HepG2 (cell line): ENCODE results near the gene PPFIA3. TPM values are rescaled to one million over a fixed set of nuclear protein-coding genes. Genes with fewer than 3 reads are reported as not detected.

Experiments
- CAMTA2 ChIP-seq: sonication (generic); formaldehyde crosslinking; IDR thresholded peaks from 2 replicates; pipeline ENCODE4 v1.4.0; 2020; ENCODE audit warnings: mild to moderate bottlenecking, missing genetic modification reagents, borderline replicate concordance
- SALL1 ChIP-seq: sonication (generic); formaldehyde crosslinking; IDR thresholded peaks from 2 replicates; pipeline ENCODE4 v1.8.0; 2022; ENCODE audit warnings: mild to moderate bottlenecking, missing genetic modification reagents
- ZFY ChIP-seq: sonication (generic); formaldehyde crosslinking; IDR thresholded peaks from 2 replicates; pipeline ENCODE4 v1.4.0; 2020; ENCODE audit warnings: missing genetic modification reagents
- ZNF468 ChIP-seq: sonication (generic); formaldehyde crosslinking; IDR thresholded peaks from 2 replicates; pipeline ENCODE4 v1.8.0; 2022; ENCODE audit warnings: mild to moderate bottlenecking, moderate library complexity, missing genetic modification reagents
- ZNF614 ChIP-seq: IDR thresholded peaks from 2 replicates; pipeline ENCODE4 v1.6.1; 2018; ENCODE audit warnings: missing biosample characterization, missing genetic modification reagents, inconsistent platforms, borderline replicate concordance
- polyA plus RNA-seq, 8 experiments: library from polyadenylated mRNA; depleted of rRNA in 3 of 8; stranded (reverse) in 7 of 8; unstranded in 1 of 8; fragments of >200 nt; fragmentation: Illumina TruSeq in 4 of 8; extraction: Trizol in 4 of 8; gene quantifications; 2 replicates each; pipeline versions ENCODE4 v1.2.1 to v1.2.3, GENCODE V29; 2011 to 2016; ENCODE audit warnings: low read depth in 4 of 8, missing spikeins in 1 of 8, mixed read lengths in 1 of 8; ENCODE audit not compliant: insufficient read depth in 1 of 8
- total RNA-seq, 5 experiments: library from RNA; depleted of rRNA; stranded (reverse); fragments of >200 nt; fragmentation: Illumina TruSeq; extraction: Trizol; gene quantifications; 2 replicates each; pipeline ENCODE4 v1.2.3, GENCODE V29; 2016; ENCODE audit warnings: low read depth in 1 of 5
- TF ChIP-seq, protein P1 (sequence below): sonication (generic); formaldehyde crosslinking; IDR thresholded peaks from 2 replicates; pipeline ENCODE4 v1.5.1; 2020; ENCODE audit warnings: missing genetic modification reagents, mild to moderate bottlenecking, borderline replicate concordance
- TF ChIP-seq, protein P2 (sequence below), 2 experiments: IDR thresholded peaks; 2 replicates each; pipeline ENCODE4 v1.6.1; 2011 to 2012; ENCODE audit warnings: low read length in 2 of 2, borderline replicate concordance in 1 of 2, low read depth in 1 of 2, mild to moderate bottlenecking in 1 of 2, moderate library complexity in 1 of 2
- TF ChIP-seq, protein P3 (sequence below): sonication (generic); formaldehyde crosslinking; IDR thresholded peaks from 2 replicates; pipeline ENCODE4 v1.4.0; 2020; ENCODE audit warnings: mild to moderate bottlenecking, missing genetic modification reagents
- TF ChIP-seq, protein P4 (sequence below): sonication (generic); formaldehyde crosslinking; IDR thresholded peaks from 2 replicates; pipeline ENCODE4 v1.5.1; 2020; ENCODE audit warnings: missing genetic modification reagents, mild to moderate bottlenecking, borderline replicate concordance
- TF ChIP-seq, protein P5 (sequence below): IDR thresholded peaks from 2 replicates; pipeline ENCODE4 v1.6.1; 2016
- TF ChIP-seq, protein P6 (sequence below): sonication (generic); formaldehyde crosslinking; IDR thresholded peaks from 2 replicates; pipeline ENCODE4 v1.9.0; 2022; ENCODE audit warnings: missing genetic modification reagents, mild to moderate bottlenecking, borderline replicate concordance
- TF ChIP-seq, protein P7 (sequence below): sonication (generic); formaldehyde crosslinking; IDR thresholded peaks from 2 replicates; pipeline ENCODE4 v1.5.0; 2020; ENCODE audit warnings: mild to moderate bottlenecking, low read depth, missing genetic modification reagents, borderline replicate concordance

The PPFIA3 gene
- total and polyA plus RNA-seq, 2 of the 13 experiments (the other 11 are each of a cell fraction or from before 2014, with no cell fraction given) = 6.7 to 8.6 TPM

DNA sequence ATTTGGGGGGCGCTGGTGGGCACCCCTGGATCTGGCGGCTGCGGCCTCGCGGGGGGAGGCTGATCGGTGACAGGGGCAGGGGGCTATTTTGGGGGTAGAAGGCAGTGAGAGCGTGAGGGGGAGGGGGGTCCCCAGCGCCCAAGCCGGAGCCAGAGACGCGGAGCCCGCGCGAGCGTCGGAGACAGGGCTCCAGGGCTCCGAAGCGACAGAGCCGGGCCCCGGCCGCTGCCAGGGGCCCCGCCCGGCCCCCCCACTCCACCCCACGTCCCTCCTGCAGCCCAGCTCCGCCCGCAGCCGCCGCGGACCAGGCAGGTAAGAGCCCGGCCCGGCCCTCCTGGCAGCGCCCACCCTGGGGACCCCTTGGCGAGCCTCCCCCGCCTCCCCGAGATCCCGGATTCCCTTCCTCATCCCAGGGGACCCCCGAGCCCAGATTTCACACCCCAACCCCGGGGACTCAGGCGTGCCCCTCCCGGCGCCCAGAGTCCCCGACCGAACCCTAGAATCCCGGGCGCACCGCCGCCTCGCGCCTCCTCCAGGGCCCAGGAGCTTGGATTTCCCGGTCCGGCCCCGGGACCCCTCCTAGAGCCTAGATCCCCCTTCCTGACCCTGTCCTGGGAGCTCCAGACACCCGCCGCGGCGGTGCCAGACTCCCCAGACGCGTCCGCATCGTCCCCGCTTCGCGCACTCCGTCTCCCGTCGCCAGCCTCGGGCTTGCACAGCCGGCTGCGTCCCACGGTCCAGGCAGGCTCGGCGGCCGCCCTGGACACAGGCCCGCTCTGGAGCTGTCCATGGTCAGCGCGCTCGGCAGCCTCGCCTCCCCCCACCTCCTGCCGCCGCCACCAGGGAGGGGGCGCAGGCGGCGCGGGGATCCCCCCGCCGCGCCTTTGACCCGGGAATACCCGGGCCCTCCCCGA, at the start of gene PPFIA3 (continued):
- TF ChIP-seq, protein P1, sequence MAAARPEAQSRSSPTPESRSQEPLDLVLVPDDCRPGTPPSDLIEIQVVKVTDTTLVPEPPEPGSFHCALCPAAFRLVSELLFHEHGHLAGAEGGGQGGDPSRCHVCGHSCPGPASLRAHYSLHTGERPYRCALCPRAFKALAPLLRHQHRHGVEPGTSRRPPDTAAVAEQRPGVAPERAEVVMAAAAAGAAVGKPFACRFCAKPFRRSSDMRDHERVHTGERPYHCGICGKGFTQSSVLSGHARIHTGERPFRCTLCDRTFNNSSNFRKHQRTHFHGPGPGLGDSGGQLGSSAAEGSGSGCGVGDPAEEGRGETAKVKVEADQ (CRISPR knock-in tag) = peak; percentile 44; the same call in 1 of the 2 replicates
- TF ChIP-seq, protein P2, sequence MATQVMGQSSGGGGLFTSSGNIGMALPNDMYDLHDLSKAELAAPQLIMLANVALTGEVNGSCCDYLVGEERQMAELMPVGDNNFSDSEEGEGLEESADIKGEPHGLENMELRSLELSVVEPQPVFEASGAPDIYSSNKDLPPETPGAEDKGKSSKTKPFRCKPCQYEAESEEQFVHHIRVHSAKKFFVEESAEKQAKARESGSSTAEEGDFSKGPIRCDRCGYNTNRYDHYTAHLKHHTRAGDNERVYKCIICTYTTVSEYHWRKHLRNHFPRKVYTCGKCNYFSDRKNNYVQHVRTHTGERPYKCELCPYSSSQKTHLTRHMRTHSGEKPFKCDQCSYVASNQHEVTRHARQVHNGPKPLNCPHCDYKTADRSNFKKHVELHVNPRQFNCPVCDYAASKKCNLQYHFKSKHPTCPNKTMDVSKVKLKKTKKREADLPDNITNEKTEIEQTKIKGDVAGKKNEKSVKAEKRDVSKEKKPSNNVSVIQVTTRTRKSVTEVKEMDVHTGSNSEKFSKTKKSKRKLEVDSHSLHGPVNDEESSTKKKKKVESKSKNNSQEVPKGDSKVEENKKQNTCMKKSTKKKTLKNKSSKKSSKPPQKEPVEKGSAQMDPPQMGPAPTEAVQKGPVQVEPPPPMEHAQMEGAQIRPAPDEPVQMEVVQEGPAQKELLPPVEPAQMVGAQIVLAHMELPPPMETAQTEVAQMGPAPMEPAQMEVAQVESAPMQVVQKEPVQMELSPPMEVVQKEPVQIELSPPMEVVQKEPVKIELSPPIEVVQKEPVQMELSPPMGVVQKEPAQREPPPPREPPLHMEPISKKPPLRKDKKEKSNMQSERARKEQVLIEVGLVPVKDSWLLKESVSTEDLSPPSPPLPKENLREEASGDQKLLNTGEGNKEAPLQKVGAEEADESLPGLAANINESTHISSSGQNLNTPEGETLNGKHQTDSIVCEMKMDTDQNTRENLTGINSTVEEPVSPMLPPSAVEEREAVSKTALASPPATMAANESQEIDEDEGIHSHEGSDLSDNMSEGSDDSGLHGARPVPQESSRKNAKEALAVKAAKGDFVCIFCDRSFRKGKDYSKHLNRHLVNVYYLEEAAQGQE (IDR thresholded peaks at IDR 0.05; ENCODE audit: borderline replicate concordance in 1 of 2, low read depth in 1 of 2, low read length in 2 of 2) = peak; percentile 92 to 96
- TF ChIP-seq, protein P3, sequence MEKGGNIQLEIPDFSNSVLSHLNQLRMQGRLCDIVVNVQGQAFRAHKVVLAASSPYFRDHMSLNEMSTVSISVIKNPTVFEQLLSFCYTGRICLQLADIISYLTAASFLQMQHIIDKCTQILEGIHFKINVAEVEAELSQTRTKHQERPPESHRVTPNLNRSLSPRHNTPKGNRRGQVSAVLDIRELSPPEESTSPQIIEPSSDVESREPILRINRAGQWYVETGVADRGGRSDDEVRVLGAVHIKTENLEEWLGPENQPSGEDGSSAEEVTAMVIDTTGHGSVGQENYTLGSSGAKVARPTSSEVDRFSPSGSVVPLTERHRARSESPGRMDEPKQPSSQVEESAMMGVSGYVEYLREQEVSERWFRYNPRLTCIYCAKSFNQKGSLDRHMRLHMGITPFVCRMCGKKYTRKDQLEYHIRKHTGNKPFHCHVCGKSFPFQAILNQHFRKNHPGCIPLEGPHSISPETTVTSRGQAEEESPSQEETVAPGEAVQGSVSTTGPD = no peak
- TF ChIP-seq, protein P4, sequence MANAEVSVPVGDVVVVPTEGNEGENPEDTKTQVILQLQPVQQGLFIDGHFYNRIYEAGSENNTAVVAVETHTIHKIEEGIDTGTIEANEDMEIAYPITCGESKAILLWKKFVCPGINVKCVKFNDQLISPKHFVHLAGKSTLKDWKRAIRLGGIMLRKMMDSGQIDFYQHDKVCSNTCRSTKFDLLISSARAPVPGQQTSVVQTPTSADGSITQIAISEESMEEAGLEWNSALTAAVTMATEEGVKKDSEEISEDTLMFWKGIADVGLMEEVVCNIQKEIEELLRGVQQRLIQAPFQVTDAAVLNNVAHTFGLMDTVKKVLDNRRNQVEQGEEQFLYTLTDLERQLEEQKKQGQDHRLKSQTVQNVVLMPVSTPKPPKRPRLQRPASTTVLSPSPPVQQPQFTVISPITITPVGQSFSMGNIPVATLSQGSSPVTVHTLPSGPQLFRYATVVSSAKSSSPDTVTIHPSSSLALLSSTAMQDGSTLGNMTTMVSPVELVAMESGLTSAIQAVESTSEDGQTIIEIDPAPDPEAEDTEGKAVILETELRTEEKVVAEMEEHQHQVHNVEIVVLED = no peak
- TF ChIP-seq, protein P5, sequence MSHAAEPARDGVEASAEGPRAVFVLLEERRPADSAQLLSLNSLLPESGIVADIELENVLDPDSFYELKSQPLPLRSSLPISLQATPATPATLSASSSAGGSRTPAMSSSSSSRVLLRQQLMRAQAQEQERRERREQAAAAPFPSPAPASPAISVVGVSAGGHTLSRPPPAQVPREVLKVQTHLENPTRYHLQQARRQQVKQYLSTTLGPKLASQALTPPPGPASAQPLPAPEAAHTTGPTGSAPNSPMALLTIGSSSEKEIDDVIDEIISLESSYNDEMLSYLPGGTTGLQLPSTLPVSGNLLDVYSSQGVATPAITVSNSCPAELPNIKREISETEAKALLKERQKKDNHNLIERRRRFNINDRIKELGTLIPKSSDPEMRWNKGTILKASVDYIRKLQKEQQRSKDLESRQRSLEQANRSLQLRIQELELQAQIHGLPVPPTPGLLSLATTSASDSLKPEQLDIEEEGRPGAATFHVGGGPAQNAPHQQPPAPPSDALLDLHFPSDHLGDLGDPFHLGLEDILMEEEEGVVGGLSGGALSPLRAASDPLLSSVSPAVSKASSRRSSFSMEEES (CRISPR knock-in tag) = peak; percentile 55; the same call in 1 of the 2 replicates
- TF ChIP-seq ZNF614 (CRISPR knock-in tag) (peak; percentile 57; the same call in 1 of the 2 replicates), CAMTA2 (CRISPR knock-in tag) (no peak), SALL1 (CRISPR knock-in tag) (peak; percentile 83), ZFY (CRISPR knock-in tag) (peak; percentile 79), ZNF468 (CRISPR knock-in tag) (0 out of 2 replicates have a peak, but pooled peaks have one; percentile 66)
- TF ChIP-seq, protein P6, sequence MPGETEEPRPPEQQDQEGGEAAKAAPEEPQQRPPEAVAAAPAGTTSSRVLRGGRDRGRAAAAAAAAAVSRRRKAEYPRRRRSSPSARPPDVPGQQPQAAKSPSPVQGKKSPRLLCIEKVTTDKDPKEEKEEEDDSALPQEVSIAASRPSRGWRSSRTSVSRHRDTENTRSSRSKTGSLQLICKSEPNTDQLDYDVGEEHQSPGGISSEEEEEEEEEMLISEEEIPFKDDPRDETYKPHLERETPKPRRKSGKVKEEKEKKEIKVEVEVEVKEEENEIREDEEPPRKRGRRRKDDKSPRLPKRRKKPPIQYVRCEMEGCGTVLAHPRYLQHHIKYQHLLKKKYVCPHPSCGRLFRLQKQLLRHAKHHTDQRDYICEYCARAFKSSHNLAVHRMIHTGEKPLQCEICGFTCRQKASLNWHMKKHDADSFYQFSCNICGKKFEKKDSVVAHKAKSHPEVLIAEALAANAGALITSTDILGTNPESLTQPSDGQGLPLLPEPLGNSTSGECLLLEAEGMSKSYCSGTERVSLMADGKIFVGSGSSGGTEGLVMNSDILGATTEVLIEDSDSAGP (CRISPR knock-in tag) = peak; percentile 81
- TF ChIP-seq, protein P7, sequence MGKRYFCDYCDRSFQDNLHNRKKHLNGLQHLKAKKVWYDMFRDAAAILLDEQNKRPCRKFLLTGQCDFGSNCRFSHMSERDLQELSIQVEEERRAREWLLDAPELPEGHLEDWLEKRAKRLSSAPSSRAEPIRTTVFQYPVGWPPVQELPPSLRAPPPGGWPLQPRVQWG = no peak
